ENCODE results near the gene DHX57.

DNA sequence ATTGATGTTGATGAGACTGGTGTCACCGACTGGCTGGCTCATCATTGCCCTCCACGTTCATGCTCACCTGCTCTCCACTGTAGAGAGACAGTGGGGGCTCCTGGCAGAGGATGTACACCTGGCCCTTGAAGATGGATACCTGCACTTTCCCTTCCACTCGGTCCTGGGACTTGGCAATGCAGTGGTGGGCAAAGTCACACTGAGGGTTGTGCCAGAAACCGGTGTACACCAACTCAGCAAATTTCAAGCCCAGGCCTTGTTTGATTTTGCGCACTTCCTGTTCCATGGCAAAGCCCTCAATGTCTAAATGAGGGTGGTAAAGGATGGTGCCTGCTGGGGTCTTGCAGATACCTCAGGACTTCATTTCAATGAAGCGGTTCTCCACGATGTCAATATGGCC, 65.2 kb downstream of the DHX57 start:
- TF ChIP-seq, protein P1, sequence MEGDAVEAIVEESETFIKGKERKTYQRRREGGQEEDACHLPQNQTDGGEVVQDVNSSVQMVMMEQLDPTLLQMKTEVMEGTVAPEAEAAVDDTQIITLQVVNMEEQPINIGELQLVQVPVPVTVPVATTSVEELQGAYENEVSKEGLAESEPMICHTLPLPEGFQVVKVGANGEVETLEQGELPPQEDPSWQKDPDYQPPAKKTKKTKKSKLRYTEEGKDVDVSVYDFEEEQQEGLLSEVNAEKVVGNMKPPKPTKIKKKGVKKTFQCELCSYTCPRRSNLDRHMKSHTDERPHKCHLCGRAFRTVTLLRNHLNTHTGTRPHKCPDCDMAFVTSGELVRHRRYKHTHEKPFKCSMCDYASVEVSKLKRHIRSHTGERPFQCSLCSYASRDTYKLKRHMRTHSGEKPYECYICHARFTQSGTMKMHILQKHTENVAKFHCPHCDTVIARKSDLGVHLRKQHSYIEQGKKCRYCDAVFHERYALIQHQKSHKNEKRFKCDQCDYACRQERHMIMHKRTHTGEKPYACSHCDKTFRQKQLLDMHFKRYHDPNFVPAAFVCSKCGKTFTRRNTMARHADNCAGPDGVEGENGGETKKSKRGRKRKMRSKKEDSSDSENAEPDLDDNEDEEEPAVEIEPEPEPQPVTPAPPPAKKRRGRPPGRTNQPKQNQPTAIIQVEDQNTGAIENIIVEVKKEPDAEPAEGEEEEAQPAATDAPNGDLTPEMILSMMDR (IDR thresholded peaks at IDR 0.05; ENCODE audit: insufficient read depth, low read length): no peak
- TF ChIP-seq GABPA (IDR thresholded peaks at IDR 0.05; ENCODE audit: low read depth): no peak

Measured in HL-60 (cell line).